CD4-positive, alpha-beta T cell treated with Interleukin-15 for 1 hour (primary cell): Measurements from ENCODE around the gene SCAPER.
"Not testable (repeated sequence)": the region's sequence is repeated elsewhere in the genome, so short reads cannot be mapped to it uniquely, and the experiment has no call there.

ENCODE experiments used
- DNase-seq: peaks from one replicate; pipeline ENCODE4 v3.0.0-alpha.2; 2020

SCAPER gene

DNA sequence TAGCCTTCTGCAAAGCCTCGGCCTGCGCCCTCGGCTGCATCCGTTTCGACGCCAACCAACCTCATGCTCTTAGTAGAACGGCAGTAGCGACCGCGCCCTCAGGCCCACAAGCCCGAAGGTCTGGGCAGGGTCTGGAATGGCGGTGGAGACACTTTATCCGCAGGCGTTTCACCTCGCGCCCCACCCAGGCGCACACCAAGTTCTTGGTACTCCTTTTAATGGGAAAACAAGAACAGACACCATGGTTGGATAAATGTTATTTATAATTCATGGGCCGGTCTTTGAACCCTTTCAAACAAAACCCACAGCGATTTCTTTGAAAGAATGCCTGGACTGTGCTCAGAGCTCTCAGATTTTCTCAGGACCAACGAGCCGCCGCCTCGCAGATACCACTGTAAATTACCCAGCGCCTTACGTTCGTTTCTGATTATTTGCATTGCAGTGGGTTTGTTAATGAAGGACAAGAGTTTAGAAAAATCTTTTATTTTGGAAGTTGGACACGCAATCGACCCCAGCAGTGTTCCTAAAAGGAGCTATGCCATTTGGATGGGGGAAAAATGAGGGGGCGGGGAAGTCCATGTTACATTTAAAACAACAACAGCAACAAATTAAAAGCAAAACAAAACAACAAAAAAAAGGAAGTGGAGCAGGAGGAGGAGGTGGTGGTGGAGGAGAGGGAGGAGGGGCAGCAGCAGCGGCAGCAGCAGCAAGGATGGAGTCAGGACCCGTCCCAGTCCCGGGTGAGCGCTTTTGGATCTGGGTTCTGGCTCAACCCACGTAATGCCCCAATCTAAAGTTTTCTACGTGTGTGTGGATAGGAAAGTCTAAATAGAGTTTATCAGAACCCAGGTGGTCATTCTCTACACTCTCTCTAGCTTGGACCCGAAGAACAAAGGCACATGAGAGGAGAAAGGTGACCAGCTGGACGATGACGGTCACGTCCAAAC, 569.6 kb downstream of the SCAPER start:
- DNase-seq: no peak

DNA sequence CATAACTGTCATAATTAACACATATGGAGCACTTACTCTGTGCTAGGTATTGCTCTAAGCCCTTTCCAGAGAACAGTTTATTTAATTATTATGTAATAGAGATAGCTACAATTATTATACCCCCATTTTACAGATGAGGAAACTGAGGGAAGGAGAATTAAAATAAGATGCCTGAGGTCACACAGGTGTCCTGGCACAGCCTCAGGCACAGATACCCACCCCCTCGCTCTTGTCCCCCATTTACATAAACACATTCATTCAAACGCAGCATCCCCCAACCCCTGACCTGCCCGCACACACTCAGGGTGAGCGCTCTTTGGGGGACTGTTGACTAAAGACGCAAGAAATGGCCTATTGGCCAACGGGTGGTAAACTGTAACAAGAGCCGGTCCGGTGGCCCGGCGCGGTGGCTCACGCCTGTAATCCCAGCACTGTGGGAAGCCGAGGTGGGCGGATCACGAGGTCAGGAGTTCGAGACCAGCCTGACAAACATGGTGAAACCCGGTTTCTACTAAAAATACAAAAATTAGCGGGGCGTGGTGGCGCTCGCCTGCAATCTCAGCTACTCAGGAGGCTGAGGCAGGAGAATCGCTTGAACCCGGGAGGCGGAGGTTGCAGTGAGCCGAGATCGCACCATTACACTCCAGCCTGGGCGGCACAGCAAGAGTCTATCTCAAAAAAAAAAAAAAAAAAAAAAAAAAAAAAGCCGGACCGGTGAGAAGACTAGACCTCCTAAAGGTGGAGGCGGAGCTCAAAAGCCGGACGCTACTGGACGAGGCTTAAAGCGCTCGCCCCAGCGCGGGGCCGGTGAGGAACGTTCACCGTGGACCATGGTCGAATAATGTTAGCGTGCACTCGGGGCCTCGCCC, 570.5 kb downstream of the SCAPER start:
- no peak for DNase-seq

DNA sequence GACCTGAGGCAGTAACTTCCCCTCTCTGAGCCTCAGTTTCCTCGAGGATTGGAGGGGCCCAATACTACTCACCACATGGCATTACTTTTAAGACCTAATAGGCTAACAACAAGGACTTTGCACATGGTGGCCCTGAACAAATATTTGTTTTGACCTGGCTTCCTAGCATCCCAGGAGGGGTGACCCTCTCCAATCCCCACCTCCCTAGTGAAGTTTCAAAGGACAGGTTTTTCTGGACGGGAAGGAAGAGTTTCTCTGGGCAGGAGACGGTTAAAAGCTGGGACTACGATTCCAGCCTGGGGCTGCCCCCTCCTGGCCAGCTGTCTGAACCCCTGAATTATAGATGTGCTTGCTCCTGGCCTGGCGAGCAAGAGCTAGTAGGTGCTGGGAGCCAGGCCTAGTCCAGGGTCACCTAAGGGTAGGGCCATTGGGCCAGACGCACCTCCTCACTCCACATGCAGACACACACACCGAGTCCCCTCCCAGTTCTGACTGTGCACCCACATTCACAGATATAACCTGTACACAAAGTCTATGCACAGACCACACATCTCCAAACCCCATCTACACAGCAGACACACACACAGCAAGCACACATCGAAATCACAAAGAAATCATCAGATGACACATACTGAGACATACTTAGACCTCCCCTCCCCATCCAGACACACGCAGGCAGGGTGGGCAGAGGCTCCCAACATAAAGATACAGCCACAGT, 571.3 kb downstream of the SCAPER start:
- DNase-seq: no peak

DNA sequence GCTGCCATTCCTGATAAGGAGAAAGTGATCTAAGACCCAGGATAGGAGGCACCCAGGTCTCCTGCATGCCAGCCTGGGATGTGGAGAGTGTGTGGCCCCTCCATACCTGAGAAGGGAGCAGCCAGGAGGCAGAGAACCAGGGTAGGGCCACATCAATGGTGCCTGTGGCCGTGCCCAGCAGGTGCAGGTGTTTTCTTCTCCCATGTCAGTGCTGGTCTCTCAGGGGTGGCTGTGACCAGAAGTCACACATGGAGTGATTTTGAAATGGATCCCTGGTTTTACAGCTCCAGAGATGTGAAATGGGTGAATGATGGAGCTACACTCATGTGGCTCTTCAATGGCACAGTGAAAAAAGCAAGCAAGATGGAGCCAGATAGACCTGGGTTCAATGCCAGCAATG, 571.8 kb downstream of the SCAPER start:
- no peak for DNase-seq

DNA sequence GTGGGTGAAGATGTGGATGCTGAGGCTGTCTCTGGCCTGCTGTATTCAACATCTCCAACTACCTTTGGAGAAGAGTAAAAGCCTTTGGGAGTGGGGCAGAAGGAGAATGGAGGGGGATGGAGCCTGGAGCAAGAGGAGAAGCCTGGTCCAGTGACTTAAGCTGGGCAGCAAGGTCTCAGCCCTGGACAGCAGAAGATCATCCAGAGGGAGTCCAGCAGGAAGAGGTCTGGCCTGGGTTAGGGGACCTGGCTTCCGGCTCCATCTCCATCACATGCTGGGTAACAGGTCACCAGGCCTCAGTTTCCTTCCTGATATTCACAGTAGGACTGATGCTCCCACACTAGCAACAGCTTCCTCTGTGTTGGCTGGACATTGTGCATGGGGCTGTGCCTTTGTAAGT, 572.3 kb downstream of the SCAPER start:
- no peak for DNase-seq

DNA sequence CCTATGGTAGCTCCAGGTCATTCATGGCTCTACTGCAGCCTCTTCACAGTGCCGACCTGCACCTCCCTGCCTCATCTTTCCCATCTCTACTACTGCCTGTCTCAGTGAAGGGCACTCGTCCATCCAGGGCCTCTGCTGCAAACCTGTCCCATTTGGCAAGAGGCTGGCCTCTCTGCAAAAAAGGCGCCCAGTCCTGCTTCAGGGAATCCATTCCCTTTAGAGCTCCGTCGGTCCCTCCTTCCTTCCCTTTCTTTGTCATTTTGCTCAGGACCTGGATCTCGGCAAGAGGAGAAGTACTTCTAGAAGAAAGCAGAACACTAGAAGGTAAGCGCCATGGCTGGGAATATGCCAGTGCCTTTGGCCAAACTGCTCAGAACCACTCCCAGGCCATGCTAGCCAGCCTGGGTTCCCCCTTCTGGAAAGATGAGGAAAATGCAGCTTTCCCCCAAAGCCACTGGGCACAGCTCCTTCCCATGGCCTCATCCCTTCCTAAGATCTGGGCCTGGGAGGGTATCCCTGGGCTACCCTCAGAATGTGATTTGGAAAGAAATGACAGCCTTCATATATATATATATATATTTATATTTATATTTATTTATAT, 575.0 kb downstream of the SCAPER start:
- DNase-seq: no peak

DNA sequence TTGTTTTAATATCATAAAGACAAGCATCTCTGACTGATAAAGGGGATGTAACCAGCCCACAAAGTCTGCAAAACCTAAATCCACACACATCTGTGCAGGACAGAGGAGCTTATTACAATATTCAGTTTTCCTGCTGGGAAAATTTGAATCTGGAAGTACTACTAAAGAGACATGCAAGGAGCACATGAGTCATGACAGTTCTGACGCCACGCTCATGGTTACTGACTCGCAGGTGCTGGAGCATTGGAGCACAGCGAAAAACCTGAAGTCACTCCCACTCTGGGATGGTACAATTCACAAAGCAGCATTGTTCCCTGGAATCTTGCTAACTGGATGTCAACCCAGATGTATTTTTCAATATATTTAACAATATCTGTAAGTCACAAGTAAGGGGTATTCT, 576.2 kb downstream of the SCAPER start:
- DNase-seq: no peak

DNA sequence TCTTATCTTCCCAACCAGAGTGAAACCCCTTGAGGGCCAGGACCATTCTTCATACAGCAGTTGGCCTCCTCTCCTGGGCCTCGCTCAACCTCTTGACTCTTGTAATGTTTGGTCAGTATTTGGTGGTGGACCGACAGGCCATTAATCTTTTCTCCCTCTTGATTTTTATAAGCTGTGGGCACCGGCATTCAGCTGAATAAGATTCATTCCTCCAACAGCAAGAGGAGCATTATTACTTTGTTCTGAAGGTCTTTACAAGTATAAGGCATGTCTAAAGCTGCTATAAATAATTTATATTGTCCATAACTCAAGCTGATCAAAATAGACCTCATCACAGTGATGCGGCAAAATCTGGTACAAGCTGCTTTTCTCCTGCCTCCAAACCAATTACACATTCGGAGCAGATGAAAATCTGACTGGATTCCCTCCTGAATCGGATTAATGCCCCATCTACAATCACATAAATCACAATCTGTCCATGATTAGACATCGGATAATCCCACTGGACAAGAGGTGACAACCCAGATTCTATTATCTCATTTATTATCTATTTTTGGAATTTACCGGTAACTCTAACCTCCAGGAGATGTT, 576.9 kb downstream of the SCAPER start:
- no peak for DNase-seq

DNA sequence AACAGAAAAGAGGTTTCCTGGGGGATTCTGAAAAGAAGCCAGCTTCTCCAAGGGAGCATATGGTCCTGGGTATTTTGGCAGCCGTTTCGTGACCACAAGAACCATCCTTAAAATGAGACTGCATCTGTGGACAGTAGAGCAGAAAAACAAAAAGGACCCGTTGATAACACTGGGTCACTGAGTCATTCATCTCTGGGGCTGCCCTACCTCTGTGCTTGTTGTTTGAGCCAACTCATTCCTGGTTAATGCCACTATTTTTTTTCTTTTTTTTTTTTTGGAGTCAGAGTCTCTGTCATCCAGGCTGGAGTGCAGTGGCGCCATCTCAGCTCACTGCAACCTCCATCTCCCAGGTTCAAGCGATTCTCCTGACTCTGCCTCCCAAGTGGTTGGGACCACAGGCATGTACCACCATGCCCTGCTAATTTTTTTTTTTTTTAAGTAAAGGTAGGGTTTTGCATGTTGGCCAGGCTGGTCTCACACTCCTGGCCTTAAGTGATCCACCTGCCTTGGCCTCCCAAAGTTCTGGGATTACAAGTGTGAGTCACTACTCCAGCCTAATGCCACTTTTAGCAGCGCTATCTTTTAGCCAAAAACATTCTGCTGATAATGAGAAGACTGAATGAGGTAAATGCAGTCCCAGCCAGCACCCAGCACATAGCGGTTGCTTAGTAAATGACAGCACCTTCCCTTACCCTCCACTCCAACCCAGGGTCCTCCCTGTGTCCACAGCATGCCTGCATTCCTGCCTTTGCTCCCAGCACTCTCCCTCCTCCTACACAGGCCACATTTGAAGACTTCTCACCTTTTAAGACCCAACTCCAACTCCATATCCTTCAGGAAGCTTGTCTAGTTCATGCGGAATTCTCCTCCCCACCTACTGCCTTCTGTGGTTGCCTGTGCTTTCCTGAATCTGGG, 577.7 kb downstream of the SCAPER start:
- no peak for DNase-seq

DNA sequence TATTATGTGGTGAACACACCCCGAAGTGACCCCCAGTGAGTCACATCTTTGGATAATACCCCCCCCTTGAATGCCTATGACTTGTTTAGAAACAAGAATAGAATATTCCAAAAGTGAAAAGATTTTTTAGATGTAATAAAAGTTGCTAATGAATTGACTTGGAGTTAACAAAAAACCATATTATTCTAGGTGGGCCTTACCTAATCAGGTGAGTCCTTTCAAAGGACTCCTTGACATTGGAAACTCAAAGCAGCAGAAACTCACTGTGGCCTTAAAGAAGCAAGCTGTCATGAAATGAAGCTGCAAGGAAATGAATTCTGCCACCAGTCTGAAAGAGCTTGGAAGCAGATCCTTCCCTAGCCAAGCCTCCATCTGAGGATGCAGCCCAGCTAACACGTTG, 579.4 kb downstream of the SCAPER start:
- no peak for DNase-seq

DNA sequence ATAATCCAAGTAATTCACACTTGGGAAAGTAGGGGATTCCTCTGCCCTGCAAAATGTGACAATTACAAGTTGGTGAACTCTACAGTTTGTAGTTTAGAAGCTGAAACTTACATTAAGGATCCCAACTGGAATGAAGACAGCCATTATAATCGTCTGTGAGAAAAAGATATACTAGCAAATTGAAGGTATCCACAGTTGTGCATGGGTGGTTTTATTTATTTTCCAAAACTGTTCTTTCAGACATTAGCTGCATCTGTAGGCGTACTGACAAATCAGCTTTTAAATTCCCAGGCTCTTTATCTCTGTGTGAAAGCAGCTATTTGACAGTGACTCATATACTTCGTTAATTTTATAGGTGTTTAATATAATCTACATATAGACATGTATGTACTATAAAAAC, 581.1 kb downstream of the SCAPER start:
- DNase-seq: no peak

DNA sequence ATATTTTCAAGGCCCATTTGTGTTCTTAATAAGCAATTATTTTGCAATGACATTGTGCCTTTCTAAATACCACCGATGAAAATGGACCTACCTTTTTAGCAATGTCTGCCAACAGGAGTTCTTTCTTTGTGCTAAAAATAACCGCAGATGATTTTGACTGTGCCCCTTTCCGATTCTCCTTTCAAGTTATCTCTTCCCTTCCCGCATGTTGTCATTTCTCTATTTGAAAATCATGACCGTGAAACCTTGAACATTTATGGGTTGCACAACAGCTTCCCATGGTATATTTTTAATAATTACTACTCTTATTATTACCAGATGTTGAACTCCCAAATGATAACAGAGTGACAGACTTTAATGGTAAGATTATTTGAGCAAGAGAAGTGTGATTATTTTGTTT, 583.5 kb downstream of the SCAPER start:
- no peak for DNase-seq

DNA sequence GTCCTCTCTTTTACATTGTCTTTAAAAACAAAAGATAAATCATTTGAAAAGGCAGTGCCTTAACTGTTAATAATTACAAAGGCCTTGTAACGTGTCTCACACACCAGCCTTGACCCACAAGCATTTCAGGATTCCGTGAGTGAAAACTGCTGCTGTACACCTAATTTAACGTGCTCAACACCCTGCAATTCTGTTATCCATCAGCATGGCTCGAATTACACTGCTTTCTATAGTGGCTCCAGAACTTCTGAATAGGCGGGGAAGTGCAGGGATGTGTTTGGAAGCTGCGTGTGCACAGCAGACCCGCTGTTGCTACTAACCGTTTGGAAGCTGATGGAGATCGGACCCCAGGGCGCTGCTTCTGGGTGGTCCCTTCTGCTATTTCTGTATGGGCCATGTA, 584.0 kb downstream of the SCAPER start:
- no peak for DNase-seq

DNA sequence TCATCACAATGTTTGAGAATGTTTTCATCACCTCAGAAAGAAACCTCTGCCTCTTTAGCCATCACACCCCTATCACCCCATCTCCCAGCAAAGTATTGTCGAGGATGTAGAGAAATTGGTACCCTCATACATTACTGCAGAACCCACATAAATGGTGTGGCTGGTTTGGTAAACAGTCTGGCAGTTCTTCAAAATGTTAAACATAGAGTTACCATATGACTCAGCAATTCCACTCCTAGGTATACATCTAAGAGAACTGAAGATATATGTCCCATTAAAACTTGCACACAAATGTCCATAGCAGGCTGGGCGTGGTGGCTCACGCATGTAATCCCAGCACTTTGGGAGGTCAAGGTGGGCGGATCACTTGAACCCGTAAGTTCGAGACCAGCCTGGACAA, 585.1 kb downstream of the SCAPER start:
- no peak for DNase-seq

DNA sequence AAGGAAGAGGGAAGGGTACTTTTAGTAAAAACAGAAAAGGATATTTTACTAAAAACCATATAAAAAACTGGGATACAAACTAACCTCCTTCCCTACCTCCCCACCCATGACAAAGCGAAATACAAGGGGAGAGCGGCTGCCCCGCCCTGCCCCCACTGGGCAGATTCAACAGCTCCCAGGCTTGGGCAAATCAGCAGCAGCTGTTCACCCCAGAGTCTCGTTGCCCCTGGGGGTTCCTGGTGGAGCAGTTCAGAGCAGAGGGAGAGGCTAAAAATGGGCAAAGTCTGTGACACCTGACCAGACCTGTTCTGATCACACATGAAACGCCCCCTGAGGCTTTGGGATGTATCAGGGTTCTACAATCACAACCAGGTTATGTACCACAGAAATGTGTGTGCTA, 591.4 kb downstream of the SCAPER start:
- no peak for DNase-seq

DNA sequence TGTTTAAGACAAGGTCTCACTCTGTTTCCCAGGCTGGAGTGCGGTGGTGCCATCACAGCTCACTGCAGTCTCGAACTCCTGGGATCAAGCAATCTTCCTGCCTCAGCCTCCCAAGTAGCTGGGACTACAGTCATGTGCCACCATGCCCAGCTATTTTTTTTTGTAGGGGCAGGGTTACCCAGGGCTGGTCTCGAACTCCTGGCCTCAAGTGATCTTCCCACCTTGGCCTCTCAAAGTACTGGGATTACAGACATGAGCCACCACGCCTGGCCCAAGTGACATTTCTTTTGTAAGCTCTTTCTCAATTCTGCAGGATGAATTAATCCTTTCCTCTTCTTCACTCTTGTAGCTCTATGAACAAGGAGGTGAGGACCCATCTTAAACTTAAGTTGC, 592.0 kb downstream of the SCAPER start:
- not testable (repeated sequence) for DNase-seq

DNA sequence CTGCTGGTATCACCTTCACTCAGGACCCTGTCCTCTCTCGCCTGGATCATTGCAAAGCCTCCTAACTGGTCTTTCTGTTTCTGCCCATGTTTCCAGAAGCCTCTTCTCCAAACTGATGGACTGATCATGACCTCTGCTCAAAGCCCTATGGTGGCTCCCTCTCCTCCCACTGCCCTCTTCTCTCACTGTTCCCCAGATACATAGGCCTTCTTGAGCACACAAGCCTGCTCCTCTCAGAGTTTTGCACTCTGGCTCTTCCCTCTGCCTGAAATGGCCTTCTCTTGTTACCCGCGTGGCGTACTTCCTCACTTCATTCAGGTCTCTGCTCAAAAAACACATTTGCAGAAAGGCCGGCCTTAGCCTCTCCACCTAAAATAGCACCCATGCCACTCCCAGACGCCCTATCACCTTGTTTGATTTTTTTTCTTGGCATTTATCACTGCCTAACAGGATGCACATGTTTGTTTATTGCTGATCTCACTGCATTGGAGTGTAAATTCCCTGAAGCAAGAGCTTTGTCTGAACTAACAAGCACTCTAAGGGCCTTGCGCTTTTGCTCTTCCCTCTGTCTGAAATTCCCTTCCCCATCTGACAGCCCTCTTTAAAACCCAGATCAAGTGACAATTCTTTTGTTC, 592.5 kb downstream of the SCAPER start:
- no peak for DNase-seq

DNA sequence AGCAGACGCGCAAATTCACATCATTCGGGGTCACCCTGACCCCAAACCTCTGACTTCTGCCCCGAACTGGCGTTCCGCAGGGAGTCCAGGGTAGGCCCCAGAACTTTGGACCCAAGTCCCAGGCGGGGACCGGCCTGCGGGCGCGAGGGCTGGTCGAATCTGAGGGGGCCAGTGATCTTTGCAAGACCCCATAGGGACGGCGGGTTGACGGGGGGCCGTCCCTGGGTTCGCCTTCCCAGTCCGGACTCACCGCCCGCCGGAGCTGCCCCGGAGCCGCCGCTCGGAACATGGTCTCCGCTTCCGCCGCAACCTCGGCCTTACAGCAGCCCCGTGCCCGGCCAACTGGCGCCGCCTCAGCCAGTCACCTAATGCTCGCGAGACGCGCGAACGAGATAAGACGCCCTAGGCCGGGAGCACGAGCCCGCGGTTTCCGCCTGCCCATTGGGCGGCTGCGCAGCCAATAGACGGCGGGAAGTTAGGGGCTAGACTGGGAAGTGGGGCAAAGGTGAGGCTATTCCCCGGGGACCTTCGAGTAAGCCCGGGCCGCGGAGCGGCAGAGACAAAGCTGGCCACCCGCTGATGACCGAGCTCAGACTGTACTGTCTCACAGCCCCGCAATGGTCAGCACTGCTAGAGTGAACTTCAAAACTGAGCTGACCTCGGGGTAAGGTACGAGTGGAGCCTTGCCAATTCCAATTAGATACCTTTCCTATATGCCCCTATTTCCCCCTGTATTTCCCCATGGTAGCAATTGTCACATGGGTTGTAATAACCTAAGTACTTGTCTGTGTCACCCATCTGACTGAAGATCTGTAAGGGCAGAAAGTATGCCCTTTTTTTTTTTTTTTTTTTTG, 593.8 kb downstream of the SCAPER start, which contains the start of gene ETFA:
TSS of gene ETFA (minus strand) at position 370 of the 854 bp plus-strand sequence. CDS start at position 289, 81 bp downstream.
- peak; percentile 93 for DNase-seq

DNA sequence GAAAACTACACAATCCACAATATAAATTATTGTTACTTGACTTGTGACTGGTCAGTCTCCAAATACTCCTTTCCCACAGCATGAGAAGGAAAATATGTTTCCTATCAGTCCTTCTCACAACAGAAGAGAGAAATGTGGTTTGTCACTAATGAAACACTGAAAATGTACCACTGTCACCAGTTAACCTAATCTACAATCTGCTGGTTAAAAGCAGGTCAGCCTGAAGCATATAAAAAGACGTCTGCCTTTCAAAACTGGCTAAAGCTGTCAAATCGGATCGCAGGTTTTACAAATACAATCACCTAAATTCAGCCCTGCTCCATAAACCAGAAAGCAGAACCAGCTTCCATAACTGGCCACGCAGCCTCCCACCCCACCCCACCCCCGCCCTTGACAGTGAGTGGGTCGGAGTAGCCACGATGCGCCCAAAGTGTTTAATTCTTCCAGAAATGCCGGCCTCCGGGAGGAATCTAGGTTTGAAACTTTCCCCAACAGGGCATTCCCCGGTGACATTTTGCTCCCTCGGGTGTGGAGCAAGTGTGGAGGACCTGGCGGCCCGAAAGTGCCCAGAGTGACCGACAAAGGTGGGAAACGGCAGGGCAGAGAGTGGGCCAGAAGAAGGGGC, 594.6 kb downstream of the SCAPER start:
- no peak for DNase-seq
